ENCODE results near the gene VIL1. TPM values are rescaled to one million over a fixed set of nuclear protein-coding genes. Genes with fewer than 3 reads are reported as not detected.

Gene VIL1
- total RNA-seq, 4 donors from 2014 or later, result not detected

DNA sequence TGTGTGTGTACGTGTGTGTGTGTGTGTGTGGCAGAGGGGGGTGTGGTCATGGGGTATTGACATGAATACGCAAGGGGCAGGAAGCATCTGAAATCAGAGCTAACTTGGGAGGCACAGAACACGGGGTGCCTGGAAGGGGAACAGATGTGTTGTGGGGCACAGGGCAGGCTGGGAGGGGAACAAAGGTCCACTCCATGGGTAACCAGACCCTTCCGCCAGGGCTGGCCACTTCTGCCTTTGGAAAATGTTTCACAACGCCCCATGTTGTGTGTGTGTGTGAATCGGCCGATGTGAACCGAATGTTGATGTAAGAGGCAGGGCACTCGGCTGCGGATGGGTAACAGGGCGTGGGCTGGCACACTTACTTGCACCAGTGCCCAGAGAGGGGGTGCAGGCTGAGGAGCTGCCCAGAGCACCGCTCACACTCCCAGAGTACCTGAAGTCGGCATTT, 37.0 kb upstream of the VIL1 start, which contains the start of gene SLC11A1:
SLC11A1 (plus strand) TSS at position 358 of the 451 bp plus-strand sequence. CDS start 96 bp downstream, outside the sequence.
- TF ChIP-seq, protein P1, sequence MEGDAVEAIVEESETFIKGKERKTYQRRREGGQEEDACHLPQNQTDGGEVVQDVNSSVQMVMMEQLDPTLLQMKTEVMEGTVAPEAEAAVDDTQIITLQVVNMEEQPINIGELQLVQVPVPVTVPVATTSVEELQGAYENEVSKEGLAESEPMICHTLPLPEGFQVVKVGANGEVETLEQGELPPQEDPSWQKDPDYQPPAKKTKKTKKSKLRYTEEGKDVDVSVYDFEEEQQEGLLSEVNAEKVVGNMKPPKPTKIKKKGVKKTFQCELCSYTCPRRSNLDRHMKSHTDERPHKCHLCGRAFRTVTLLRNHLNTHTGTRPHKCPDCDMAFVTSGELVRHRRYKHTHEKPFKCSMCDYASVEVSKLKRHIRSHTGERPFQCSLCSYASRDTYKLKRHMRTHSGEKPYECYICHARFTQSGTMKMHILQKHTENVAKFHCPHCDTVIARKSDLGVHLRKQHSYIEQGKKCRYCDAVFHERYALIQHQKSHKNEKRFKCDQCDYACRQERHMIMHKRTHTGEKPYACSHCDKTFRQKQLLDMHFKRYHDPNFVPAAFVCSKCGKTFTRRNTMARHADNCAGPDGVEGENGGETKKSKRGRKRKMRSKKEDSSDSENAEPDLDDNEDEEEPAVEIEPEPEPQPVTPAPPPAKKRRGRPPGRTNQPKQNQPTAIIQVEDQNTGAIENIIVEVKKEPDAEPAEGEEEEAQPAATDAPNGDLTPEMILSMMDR (IDR thresholded peaks at IDR 0.05), result no peak
- DNase-seq (ENCODE audit: low spot score) (no peak), ATAC-seq (ENCODE audit: low FRiP score) (peak; percentile 34)

DNA sequence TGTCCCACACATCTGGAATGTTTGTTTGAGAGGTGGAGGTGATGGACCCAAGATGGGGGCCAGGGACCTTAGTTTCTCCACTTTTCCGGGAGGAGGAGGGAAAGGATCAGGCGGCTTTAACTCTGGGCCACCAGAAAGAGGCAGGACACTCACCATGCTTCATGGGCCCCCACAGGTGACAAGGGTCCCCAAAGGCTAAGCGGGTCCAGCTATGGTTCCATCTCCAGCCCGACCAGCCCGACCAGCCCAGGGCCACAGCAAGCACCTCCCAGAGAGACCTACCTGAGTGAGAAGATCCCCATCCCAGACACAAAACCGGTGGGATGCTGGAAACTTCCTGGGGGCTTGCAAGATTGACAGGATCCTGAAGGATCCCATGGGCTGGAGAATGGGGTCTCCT, 36.1 kb upstream of the VIL1 start:
- ATAC-seq (ENCODE audit: low FRiP score) (no peak), DNase-seq (ENCODE audit: low spot score) (no peak)
- TF ChIP-seq, protein P1 (IDR thresholded peaks at IDR 0.05), result no peak

- DNase-seq (ENCODE audit: low spot score) (no peak), ATAC-seq (ENCODE audit: low FRiP score) (no peak)
Measured at GRCh38 chr2:218383892-218384519, 34.9 kb upstream of the VIL1 start.

GRCh38 chr2:218384975-218385374, 33.9 kb upstream of the VIL1 start:
- no peak for DNase-seq (ENCODE audit: low spot score)
- TF ChIP-seq, protein P1 (IDR thresholded peaks at IDR 0.05), result no peak
- no peak for ATAC-seq (ENCODE audit: low FRiP score)

More at GRCh38 chr2:218383892-218384519, 34.9 kb upstream of the VIL1 start:
- TF ChIP-seq, protein P1 (IDR thresholded peaks at IDR 0.05), result no peak

GRCh38 chr2:218386505-218387368, 32.2 kb upstream of the VIL1 start:
- no peak for ATAC-seq (ENCODE audit: low FRiP score)
- TF ChIP-seq, protein P1 (IDR thresholded peaks at IDR 0.05), result no peak
- no peak for DNase-seq (ENCODE audit: low spot score)

DNA sequence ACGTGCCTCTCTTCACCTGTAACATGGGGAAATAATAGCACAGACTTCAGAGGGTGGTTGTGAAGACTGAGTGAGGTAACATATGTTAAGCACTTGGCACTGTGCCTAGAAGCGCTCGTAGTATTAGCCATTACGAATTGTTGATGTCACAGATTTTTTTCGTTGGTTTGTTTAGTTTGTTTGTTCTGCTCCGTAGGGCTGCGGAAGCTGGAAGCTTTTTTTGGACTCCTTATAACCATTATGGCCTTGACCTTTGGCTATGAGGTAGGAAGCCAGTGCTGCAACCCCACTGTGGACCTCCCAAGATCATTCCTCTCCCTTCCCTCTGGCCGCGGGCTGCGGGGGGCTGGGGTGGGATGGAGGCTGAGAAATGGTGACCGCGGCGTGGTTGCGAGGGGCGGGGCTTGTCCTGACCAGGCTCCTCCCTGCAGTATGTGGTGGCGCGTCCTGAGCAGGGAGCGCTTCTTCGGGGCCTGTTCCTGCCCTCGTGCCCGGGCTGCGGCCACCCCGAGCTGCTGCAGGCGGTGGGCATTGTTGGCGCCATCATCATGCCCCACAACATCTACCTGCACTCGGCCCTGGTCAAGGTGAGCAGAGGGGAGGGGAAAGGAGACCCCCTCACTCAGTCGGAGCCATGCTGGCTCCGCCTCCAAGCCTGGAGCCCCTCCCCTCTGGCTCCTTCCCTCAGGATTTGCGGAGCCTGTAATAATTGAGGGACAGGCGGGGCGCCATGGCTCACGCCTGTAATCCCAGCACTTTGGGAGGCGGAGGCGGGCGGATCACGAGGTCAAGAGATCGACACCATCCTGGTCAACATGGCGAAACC, 31.3 kb upstream of the VIL1 start:
- no peak for DNase-seq (ENCODE audit: low spot score)
- ATAC-seq (ENCODE audit: low FRiP score), result peak; percentile 59
- TF ChIP-seq, protein P1 (IDR thresholded peaks at IDR 0.05), result no peak
